MM.1S (cell line): ENCODE measurements around the gene JAKMIP2.

Experiments
- EZH2 ChIP-seq: fragments of 300-600 bp; sonication (generic); optimal IDR thresholded peaks from 2 replicates; pipeline ENCODE3; 2017; ENCODE audit warnings: low read depth, mild to moderate bottlenecking, antibody characterized with exemption, low read length, mixed read lengths
- EZH2phosphoT487 ChIP-seq: fragments of 300-600 bp; sonication (generic); IDR thresholded peaks from 2 replicates; pipeline ENCODE4 v1.6.1; 2018; ENCODE audit warnings: antibody characterized with exemption, low read length
- TF ChIP-seq, protein P1 (sequence below): fragments of 300-600 bp; sonication (generic); IDR thresholded peaks from 2 replicates; pipeline ENCODE4 v1.5.1; 2016; ENCODE audit warnings: antibody characterized with exemption, low read length, mixed read lengths

DNA sequence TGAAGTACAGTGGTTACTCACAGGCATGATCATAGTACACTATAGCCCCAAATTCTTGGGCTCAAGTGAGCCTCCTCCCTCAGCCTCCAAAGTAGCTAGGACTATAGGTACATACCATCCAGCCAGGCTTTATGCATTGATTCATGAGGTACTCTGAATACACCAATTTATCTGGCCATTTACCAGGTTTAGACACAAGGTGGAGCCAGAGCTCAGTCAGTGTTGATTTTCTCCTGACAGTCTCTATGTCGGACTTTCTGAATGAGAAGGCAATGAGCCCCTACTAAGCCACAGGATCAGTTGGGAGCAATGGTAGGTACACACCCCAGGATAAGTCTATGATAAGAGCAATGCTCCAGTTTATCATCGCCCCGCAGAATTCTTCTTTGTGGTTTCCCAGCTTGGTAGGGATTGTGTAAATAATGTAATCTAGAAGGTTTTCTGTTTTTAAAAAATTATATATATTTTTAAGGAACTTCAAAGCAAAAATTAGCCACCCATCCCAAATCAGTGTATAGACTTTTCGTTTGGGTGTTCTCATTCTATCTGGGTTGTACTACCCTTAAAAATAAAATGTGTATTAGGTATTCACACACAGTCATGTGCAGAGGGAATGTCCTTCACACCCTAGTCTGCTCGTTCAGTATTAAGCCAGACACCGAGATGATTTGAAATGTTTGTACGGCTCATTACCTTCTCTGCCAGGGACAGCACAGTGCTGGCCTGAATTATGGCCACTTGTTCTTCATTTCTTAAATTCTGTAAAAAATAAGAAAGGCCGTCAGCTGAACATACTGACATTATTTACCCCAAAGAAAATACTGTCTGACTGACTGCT, 154.3 kb downstream of the JAKMIP2 start:
- TF ChIP-seq EZH2, result no peak
- TF ChIP-seq, protein P1, sequence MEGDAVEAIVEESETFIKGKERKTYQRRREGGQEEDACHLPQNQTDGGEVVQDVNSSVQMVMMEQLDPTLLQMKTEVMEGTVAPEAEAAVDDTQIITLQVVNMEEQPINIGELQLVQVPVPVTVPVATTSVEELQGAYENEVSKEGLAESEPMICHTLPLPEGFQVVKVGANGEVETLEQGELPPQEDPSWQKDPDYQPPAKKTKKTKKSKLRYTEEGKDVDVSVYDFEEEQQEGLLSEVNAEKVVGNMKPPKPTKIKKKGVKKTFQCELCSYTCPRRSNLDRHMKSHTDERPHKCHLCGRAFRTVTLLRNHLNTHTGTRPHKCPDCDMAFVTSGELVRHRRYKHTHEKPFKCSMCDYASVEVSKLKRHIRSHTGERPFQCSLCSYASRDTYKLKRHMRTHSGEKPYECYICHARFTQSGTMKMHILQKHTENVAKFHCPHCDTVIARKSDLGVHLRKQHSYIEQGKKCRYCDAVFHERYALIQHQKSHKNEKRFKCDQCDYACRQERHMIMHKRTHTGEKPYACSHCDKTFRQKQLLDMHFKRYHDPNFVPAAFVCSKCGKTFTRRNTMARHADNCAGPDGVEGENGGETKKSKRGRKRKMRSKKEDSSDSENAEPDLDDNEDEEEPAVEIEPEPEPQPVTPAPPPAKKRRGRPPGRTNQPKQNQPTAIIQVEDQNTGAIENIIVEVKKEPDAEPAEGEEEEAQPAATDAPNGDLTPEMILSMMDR, result peak; percentile 81
- TF ChIP-seq EZH2phosphoT487, result no peak
